ENCODE data around the gene BIN1. TPM values are rescaled to one million over a fixed set of nuclear protein-coding genes. Genes with fewer than 3 reads are reported as not detected.

Gene BIN1
- total and polyA plus RNA-seq, 2 donors = 37.9 to 47.2 TPM

DNA sequence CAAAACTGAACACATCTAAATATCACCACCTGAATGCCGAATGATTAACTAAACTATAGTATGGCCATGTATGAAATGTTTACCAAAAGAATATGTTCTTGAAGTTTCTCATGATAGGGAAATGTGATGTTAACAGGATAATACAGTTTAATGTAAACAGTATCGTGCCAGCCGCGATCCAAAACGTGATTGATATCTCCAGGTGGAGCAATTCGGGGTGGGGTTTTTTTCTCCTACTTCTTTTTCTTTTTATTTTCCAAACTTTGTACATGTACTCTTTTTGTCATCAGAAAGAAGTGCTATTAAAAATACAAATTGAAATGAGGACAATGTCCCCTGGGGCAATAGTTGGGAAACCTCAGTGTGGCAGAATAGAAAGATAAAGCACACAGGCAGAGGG is 4.0 kb upstream of the BIN1 start:
- H3K9me3 ChIP-seq (ENCODE audit: control insufficient read depth in 2 of 2, insufficient read depth in 1 of 2, low read length in 1 of 2) = no peaks in the 10 kb centered on the region

DNA sequence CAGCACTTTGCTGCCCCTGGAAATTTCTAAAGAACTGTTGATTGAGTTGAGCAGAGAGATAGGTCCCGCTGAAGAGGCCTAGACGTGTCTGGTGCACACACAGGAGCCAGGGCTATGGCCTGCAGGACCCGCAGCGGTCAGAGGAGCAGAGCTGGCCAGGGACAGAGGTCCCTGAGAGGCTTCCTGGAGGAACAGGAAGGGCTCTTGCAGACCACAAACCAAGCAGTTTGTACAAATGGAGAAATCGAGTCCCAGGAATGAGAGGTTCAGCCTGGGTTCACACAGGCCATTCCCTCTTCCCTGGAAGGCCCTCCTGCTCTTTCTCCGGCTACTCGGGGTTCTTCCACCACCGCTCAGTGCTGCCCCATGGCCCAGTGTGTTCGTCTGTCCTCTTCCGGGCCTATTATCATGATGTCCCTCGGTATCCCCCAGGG is 1.2 kb upstream of the BIN1 start:
- no peak for DNase-seq (ENCODE audit: low read depth in 6 of 9, low spot score in 9 of 9)
- Histone ChIP-seq H3K4me3 (ENCODE audit: low read length in 2 of 2) (no peak overlapping the region), H3K27me3 (ENCODE audit: control insufficient read depth in 2 of 2, insufficient read depth in 1 of 2, low read length in 1 of 2) (peaks cover 31 to 54% of the 10 kb centered on the region in 2 donors), H3K27ac (ENCODE audit: low read depth in 1 of 2, low read length in 1 of 2) (no peak overlapping the region), H3K4me1 (ENCODE audit: control insufficient read depth in 2 of 2, insufficient read depth in 2 of 2, low read length in 2 of 2) (peaks cover 7 to 19% of the 10 kb centered on the region in 2 donors), H3K9me3 (ENCODE audit: control insufficient read depth in 2 of 2, insufficient read depth in 1 of 2, low read length in 1 of 2) (no peaks in the 10 kb centered on the region), H3K36me3 (ENCODE audit: control insufficient read depth in 2 of 2, insufficient read depth in 2 of 2, low read length in 1 of 2) (no peaks in the 10 kb centered on the region)
- 96% methylated on average over 11 of the region's 11 CpGs for WGBS

More for the DNA sequence above, 4.0 kb upstream of the BIN1 start:
- DNase-seq (ENCODE audit: low read depth in 6 of 9, low spot score in 9 of 9) = no peak
- Histone ChIP-seq H3K27ac (ENCODE audit: low read depth in 1 of 2, low read length in 1 of 2) (no peak overlapping the region), H3K36me3 (ENCODE audit: control insufficient read depth in 2 of 2, insufficient read depth in 2 of 2, low read length in 1 of 2) (no peaks in the 10 kb centered on the region), H3K4me1 (ENCODE audit: control insufficient read depth in 2 of 2, insufficient read depth in 2 of 2, low read length in 2 of 2) (peaks cover 7 to 13% of the 10 kb centered on the region in 2 donors), H3K4me3 (ENCODE audit: low read length in 2 of 2) (no peak overlapping the region), H3K27me3 (ENCODE audit: control insufficient read depth in 2 of 2, insufficient read depth in 1 of 2, low read length in 1 of 2) (peaks cover 19 to 31% of the 10 kb centered on the region in 2 donors)
- WGBS = 82% methylated on average over 6 of the region's 6 CpGs

DNA sequence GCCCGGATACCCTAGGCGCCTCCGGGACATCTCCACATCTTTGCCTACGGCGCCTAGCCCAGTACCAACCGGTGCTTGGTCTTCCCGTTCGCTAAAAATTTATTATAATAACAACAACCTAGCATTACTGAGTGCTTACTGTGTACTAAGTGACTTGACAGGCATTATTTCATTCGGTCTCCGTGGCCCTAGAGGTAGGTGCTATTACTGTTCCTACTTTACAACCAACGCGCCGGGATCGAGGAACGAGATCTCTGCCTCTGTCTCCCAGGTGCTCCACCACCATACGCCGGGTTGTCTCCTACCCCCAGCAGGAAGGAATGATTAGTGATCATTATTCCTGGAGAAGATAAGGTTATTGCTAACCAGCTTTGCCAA is 657 bp upstream of the BIN1 start:
- no peaks in the 10 kb centered on the region for H3K36me3 ChIP-seq (ENCODE audit: control insufficient read depth in 2 of 2, insufficient read depth in 2 of 2, low read length in 1 of 2)
- DNase-seq (ENCODE audit: low read depth in 6 of 9, low spot score in 9 of 9) = no peak
- no peaks in the 10 kb centered on the region for H3K9me3 ChIP-seq (ENCODE audit: control insufficient read depth in 2 of 2, insufficient read depth in 1 of 2, low read length in 1 of 2)
- WGBS = 9% methylated on average over 17 of the region's 17 CpGs
- H3K4me3 ChIP-seq (ENCODE audit: low read length in 2 of 2) = peak overlapping the region; percentile 55 to 65
- H3K27me3 ChIP-seq (ENCODE audit: control insufficient read depth in 2 of 2, insufficient read depth in 1 of 2, low read length in 1 of 2) = peaks cover 31 to 54% of the 10 kb centered on the region in 2 donors
- peaks cover 7 to 19% of the 10 kb centered on the region in 2 donors for H3K4me1 ChIP-seq (ENCODE audit: control insufficient read depth in 2 of 2, insufficient read depth in 2 of 2, low read length in 2 of 2)
- H3K27ac ChIP-seq (ENCODE audit: low read depth in 1 of 2, low read length in 1 of 2) = peak overlapping the region; percentile 17 to 37

DNA sequence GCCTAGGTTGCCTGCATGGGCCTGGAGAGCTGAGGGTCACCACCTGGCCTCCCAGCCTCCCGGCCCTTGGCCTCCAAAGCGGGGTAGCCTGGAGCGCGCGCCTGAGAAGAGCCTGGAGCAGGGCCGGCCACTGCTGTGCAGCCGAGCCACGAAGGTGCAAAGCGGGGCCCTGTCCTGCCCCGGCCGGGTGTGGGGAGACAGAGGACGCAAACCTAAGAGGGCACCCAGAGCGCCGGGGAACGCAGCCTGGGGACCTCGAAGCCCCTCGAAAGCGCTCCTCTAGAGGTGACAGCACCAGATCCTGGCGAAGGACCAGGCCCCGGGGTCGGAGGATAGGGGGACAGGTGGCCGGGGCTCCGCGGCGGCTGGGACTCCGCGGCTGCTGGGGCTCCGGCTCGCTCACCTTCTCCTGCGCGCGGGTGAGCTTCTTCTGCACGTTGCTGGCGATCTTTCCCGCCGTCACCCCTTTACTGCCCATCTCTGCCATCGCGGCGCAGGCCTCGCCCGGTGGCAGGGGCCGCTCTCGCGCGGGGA is 430 bp downstream of the BIN1 start:
- H3K36me3 ChIP-seq (ENCODE audit: control insufficient read depth in 2 of 2, insufficient read depth in 2 of 2, low read length in 1 of 2) = no peaks in the 10 kb centered on the region
- no peak for DNase-seq (ENCODE audit: low read depth in 6 of 9, low spot score in 9 of 9)
- peak overlapping the region in 1 of 2 donors; percentile 43 for H3K27ac ChIP-seq (ENCODE audit: low read depth in 1 of 2, low read length in 1 of 2)
- peaks cover 31 to 54% of the 10 kb centered on the region in 2 donors for H3K27me3 ChIP-seq (ENCODE audit: control insufficient read depth in 2 of 2, insufficient read depth in 1 of 2, low read length in 1 of 2)
- no peaks in the 10 kb centered on the region for H3K9me3 ChIP-seq (ENCODE audit: control insufficient read depth in 2 of 2, insufficient read depth in 1 of 2, low read length in 1 of 2)
- H3K4me1 ChIP-seq (ENCODE audit: control insufficient read depth in 2 of 2, insufficient read depth in 2 of 2, low read length in 2 of 2) = peaks cover 7 to 19% of the 10 kb centered on the region in 2 donors
- under 1% methylated on average over 45 of the region's 45 CpGs for WGBS
- peak overlapping the region; percentile 40 to 65 for H3K4me3 ChIP-seq (ENCODE audit: low read length in 2 of 2)

DNA sequence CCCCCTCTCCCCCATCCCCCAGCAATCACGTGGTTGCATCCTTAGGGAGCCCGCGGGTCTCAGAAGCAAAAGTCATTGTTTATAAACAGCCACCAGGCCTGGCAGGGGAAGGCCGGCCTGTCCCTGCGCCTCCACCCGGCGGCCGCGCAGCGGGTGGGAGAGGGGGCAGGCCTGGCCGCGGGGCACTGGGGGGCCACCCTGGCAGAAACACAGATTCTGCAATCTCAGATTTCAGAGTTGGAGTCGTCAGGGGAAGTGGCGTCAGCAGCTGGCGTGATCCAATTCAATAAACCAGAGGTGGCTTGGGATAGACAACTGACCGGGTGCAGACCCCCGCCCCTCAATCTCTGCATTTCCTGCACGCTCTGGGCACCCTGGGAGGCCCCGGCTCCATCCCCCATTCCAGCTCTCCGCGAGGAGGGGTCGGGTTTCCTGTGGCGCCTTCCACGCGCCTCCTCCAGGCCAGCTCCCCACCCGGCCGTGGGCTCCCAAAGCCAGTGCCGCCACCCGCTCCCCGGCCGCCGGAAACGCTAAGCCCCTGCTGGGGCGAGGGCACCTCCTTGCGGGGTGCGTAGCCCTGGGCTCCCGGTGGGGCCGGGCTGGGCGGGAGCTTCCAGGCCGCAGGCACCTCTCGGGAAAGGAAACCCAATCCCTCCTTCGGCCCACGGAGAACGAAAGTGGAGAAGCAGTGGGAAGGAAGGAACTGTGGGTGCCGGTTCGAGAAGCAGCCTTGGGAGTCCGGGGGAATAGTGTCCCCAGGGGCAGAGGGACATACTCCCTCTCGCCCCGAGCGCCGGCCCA is 1.1 kb downstream of the BIN1 start:
- peaks cover 7 to 19% of the 10 kb centered on the region in 2 donors for H3K4me1 ChIP-seq (ENCODE audit: control insufficient read depth in 2 of 2, insufficient read depth in 2 of 2, low read length in 2 of 2)
- no peaks in the 10 kb centered on the region for H3K36me3 ChIP-seq (ENCODE audit: control insufficient read depth in 2 of 2, insufficient read depth in 2 of 2, low read length in 1 of 2)
- peak overlapping the region; percentile 40 to 65 for H3K4me3 ChIP-seq (ENCODE audit: low read length in 2 of 2)
- no peak overlapping the region for H3K27ac ChIP-seq (ENCODE audit: low read depth in 1 of 2, low read length in 1 of 2)
- DNase-seq (ENCODE audit: low read depth in 6 of 9, low spot score in 9 of 9) = no peak
- H3K27me3 ChIP-seq (ENCODE audit: control insufficient read depth in 2 of 2, insufficient read depth in 1 of 2, low read length in 1 of 2) = peaks cover 31 to 54% of the 10 kb centered on the region in 2 donors
- 3% methylated on average over 51 of the region's 51 CpGs for WGBS
- no peaks in the 10 kb centered on the region for H3K9me3 ChIP-seq (ENCODE audit: control insufficient read depth in 2 of 2, insufficient read depth in 1 of 2, low read length in 1 of 2)

DNA sequence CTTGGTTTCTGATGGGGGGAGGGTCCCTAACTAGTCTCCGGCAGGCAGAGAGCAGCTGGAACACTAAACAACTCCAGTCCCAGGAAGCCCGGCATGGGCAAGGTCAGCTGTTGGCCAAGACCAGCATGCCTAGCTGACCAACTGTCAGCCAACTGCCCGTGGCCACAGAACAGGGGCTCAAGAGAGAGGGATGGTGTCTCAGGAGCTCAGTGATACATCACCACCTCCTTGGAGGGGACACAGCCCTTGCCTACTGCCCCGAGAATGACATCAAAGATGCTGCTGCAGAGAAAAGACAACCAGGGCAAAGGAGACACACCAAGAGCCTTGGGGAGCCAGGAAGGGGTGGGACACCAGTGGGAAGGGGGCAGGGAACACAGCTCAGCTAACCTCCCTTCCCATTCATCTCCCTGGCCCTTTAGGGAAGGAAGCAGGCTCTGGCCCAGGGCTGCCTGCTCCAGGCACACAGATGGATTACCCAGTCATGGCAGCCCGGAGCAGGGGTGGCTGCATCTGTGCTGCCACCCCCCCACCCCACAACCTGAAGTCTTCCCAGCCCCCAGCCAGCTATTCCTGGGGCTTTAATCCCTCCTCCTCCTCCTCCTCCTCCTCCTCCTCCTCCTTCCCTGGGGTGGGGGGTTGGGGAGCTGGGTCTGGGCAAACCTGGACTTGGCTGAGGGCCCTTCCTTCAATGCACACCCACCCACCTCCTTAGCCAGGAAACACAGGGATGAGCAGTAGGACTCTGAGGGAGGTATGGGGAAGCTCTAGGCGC is 1.9 kb downstream of the BIN1 start:
- no peak for DNase-seq (ENCODE audit: low read depth in 6 of 9, low spot score in 9 of 9)
- no peak overlapping the region for H3K27ac ChIP-seq (ENCODE audit: low read depth in 1 of 2, low read length in 1 of 2)
- no peak overlapping the region for H3K4me3 ChIP-seq (ENCODE audit: low read length in 2 of 2)
- no peaks in the 10 kb centered on the region for H3K36me3 ChIP-seq (ENCODE audit: control insufficient read depth in 2 of 2, insufficient read depth in 2 of 2, low read length in 1 of 2)
- WGBS = 87% methylated on average over 6 of the region's 6 CpGs
- peaks cover 31 to 54% of the 10 kb centered on the region in 2 donors for H3K27me3 ChIP-seq (ENCODE audit: control insufficient read depth in 2 of 2, insufficient read depth in 1 of 2, low read length in 1 of 2)
- peaks cover 7 to 19% of the 10 kb centered on the region in 2 donors for H3K4me1 ChIP-seq (ENCODE audit: control insufficient read depth in 2 of 2, insufficient read depth in 2 of 2, low read length in 2 of 2)
- H3K9me3 ChIP-seq (ENCODE audit: control insufficient read depth in 2 of 2, insufficient read depth in 1 of 2, low read length in 1 of 2) = no peaks in the 10 kb centered on the region

DNA sequence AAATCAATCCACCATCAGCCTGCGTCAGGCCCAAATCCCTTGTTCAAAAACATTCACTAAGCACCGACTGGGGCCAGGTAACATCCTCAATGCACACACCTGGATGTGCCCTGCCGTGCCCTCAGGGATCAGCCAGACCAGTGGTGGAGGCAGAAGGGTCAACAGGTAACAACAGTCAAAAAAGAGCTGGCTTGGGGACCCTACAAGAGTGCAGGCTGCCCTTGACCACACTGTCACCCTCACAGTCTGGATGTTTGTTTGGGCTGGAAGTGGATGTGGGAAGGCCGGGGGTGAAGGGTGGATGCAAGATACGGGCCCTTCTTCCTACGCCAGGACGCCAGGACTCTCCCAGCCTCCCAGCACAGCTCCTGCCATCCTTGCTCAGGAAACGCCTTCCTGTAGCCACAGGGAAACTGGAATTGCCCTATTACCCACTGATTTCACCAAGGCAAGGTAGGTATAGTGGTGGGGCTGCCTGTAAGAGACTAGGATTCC is 2.7 kb downstream of the BIN1 start:
- H3K27me3 ChIP-seq (ENCODE audit: control insufficient read depth in 2 of 2, insufficient read depth in 1 of 2, low read length in 1 of 2) = peaks cover 31 to 51% of the 10 kb centered on the region in 2 donors
- no peak overlapping the region for H3K27ac ChIP-seq (ENCODE audit: low read depth in 1 of 2, low read length in 1 of 2)
- H3K4me1 ChIP-seq (ENCODE audit: control insufficient read depth in 2 of 2, insufficient read depth in 2 of 2, low read length in 2 of 2) = peaks cover 7 to 19% of the 10 kb centered on the region in 2 donors
- no peak for DNase-seq (ENCODE audit: low read depth in 6 of 9, low spot score in 9 of 9)
- no peaks in the 10 kb centered on the region for H3K9me3 ChIP-seq (ENCODE audit: control insufficient read depth in 2 of 2, insufficient read depth in 1 of 2, low read length in 1 of 2)
- no peaks in the 10 kb centered on the region for H3K36me3 ChIP-seq (ENCODE audit: control insufficient read depth in 2 of 2, insufficient read depth in 2 of 2, low read length in 1 of 2)
- WGBS = 96% methylated on average over 8 of the region's 8 CpGs
- no peak overlapping the region for H3K4me3 ChIP-seq (ENCODE audit: low read length in 2 of 2)

DNA sequence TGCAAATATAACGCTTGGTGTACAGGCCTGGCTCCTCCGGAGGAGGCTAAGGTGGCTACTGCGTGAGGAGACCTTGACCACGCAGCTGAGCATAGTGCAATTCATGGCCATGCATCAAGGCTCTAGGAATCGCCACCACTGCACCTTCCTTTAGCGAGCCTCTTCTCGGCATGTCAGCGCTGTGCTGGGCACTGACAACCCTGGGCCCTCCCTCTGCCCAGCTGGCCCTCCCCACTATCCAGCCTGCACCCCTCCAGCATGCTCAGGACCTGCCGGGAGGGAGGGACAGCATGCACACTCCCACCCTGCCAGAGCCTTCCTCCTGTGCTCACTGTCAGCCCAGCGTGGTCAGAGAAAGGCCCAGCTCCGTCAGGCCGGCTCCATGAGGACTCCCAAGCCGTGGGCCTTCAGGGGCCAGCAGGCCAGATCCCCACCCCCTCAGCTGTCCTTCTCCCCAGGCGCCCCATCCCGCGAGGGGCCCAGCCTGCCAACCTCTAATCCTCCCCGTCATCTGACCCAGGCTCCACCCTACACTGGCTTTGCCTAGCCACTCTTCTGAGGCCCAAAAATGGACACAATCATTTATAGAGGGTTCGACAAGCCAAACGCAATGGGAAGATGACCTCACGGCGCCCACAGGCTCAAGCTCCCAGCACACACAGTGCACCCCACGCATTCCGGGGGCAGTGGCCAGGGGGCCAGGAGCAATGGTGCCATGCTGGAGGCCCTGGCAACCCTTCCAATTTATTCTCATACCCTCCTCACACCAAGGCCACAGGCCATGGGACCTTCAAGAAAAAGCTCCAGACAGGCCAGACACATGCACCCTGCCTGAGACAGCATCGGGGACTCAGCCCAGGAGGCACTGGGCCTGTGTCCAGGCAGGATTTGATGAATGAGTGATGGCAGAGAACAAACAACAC is 3.5 kb downstream of the BIN1 start:
- Histone ChIP-seq H3K9me3 (ENCODE audit: control insufficient read depth in 2 of 2, insufficient read depth in 1 of 2, low read length in 1 of 2) (no peaks in the 10 kb centered on the region), H3K4me1 (ENCODE audit: control insufficient read depth in 2 of 2, insufficient read depth in 2 of 2, low read length in 2 of 2) (peaks cover 7 to 20% of the 10 kb centered on the region in 2 donors), H3K4me3 (ENCODE audit: low read length in 2 of 2) (no peak overlapping the region), H3K27me3 (ENCODE audit: control insufficient read depth in 2 of 2, insufficient read depth in 1 of 2, low read length in 1 of 2) (peaks cover 31 to 47% of the 10 kb centered on the region in 2 donors), H3K27ac (ENCODE audit: low read depth in 1 of 2, low read length in 1 of 2) (no peak overlapping the region), H3K36me3 (ENCODE audit: control insufficient read depth in 2 of 2, insufficient read depth in 2 of 2, low read length in 1 of 2) (no peaks in the 10 kb centered on the region)
- 93% methylated on average over 24 of the region's 24 CpGs for WGBS
- no peak for DNase-seq (ENCODE audit: low read depth in 6 of 9, low spot score in 9 of 9)

Measured in thymus (tissue), 11 donors.